ENCODE measurements around the gene RNF213.

DNA sequence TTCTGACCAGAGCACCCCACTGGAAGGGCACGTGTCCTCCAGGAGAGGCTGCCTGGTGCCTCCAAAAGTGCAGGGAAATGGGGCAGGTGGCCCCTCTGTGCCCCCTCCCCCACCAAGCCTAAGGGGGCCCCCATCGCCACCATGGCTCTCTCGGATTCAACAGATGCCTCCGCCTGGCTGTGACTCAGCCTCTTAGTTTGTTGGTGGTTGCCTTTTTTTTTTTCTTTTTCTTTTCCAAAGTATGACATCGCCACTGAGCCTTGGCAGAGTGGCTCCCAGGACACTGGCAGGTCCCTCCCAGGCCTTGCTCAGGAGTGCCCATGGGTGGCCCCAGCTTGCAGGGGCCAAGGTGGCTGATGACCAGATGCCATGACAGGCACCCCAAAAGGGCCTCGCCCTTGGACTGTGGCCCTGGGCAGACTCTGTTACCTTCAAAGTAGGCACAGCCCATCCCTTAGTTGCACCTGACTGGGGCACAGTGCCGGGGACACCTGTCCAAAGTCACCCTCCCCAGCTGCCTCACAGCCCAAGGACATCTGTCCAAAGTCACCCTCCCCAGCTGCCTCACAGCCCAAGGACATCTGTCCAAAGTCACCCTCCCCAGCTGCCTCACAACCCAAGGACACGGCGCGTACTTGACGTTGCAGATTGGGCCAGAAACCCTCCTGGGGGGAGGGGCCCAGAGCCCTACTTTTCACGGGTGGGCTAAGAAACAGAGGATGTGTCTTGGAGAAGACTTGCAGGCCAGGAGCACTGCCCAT lies 186.2 kb downstream of the RNF213 start:
- TF ChIP-seq POLR2A (IDR thresholded peaks at IDR 0.05) (no peak), CTCF (IDR thresholded peaks at IDR 0.05 in 8 of 11, conservative IDR thresholded peaks at IDR 0.05 in 3 of 11) (no peak), POLR2AphosphoS5 (IDR thresholded peaks at IDR 0.05) (no peak)
